CD14-positive monocyte (primary cell): Measurements from ENCODE around the gene PIH1D2. TPM values are rescaled to one million over a fixed set of nuclear protein-coding genes. Genes with fewer than 3 reads are reported as not detected.
A peak's percentile ranks its signal among the peaks of the same experiment; 100 is the strongest.

ENCODE experiments used
- DNase-seq, 3 donors: peaks; one replicate each; pipeline ENCODE4 v3.0.0-alpha.2; 2011 to 2022
- H2AFZ ChIP-seq: 2 replicates; pipeline ENCODE4 v1.6.0; 2012; ENCODE audit warnings: mild to moderate bottlenecking, low read depth, low read length, inconsistent platforms; ENCODE audit not compliant: insufficient read depth, poor library complexity, severe bottlenecking
- H3K27ac ChIP-seq, 2 donors: 1 replicate in 1 of 2; 2 replicates in 1 of 2; pipeline ENCODE4 v1.5.1; 2012 to 2013; ENCODE audit warnings: low read length in 2 of 2, control low read depth in 1 of 2, inconsistent platforms in 1 of 2, low read depth in 1 of 2, mild to moderate bottlenecking in 1 of 2
- H3K27me3 ChIP-seq, 2 donors: one replicate each; pipeline versions ENCODE4 v1.6.0 to v1.6.1; 2011 to 2013; ENCODE audit warnings: low read length in 2 of 2; ENCODE audit not compliant: control insufficient read depth in 2 of 2, insufficient read depth in 2 of 2
- H3K36me3 ChIP-seq, 2 donors: replicated peaks in 1 of 2; 1 replicate in 1 of 2; 2 replicates in 1 of 2; pipeline versions ENCODE4 v1.5.1 to v1.6.1; 2012 to 2013; ENCODE audit warnings: low read length in 2 of 2, control low read depth in 1 of 2, inconsistent platforms in 1 of 2, mild to moderate bottlenecking in 1 of 2; ENCODE audit not compliant: insufficient read depth in 2 of 2, control insufficient read depth in 1 of 2
- H3K4me1 ChIP-seq, 2 donors: 1 replicate in 1 of 2; 2 replicates in 1 of 2; pipeline versions ENCODE4 v1.5.1 to v1.6.1; 2012 to 2013; ENCODE audit warnings: low read length in 2 of 2, control low read depth in 1 of 2, inconsistent platforms in 1 of 2, mild to moderate bottlenecking in 1 of 2, moderate library complexity in 1 of 2; ENCODE audit not compliant: insufficient read depth in 2 of 2, control insufficient read depth in 1 of 2
- H3K4me2 ChIP-seq: replicated peaks from 2 replicates; pipeline ENCODE3; 2012; ENCODE audit warnings: low read length, moderate library complexity, mild to moderate bottlenecking; ENCODE audit not compliant: poor library complexity, severe bottlenecking; ENCODE audit errors: extremely low read depth
- H3K4me3 ChIP-seq, 3 experiments: fragments of 200-600 bp in 1 of 3; sonication (generic) in 1 of 3; replicated peaks in 1 of 3; 1 replicate in 2 of 3; 2 replicates in 1 of 3; pipeline ENCODE4 v1.5.1; 2011 to 2013; ENCODE audit warnings: low read length in 3 of 3, mild to moderate bottlenecking in 3 of 3, control low read depth in 2 of 3, low read depth in 2 of 3, inconsistent platforms in 1 of 3, moderate library complexity in 1 of 3
- H3K79me2 ChIP-seq: 2 replicates; pipeline ENCODE4 v1.6.0; 2012; ENCODE audit warnings: mild to moderate bottlenecking, control low read depth, inconsistent platforms, low read length, moderate library complexity; ENCODE audit not compliant: insufficient read depth
- H3K9ac ChIP-seq: 2 replicates; pipeline ENCODE4 v1.6.0; 2017; ENCODE audit warnings: low read length, mild to moderate bottlenecking; ENCODE audit not compliant: insufficient read depth, poor library complexity, severe bottlenecking
- H3K9me3 ChIP-seq, 2 donors: replicated peaks in 1 of 2; 1 replicate in 1 of 2; 2 replicates in 1 of 2; pipeline versions ENCODE4 v1.5.1 to v1.6.1; 2012 to 2013; ENCODE audit warnings: low read length in 2 of 2, control low read depth in 1 of 2; ENCODE audit not compliant: control insufficient read depth in 1 of 2, insufficient read depth in 1 of 2
- H4K20me1 ChIP-seq: 2 replicates; pipeline ENCODE4 v1.6.0; 2012; ENCODE audit warnings: mild to moderate bottlenecking, low read length, control low read depth, moderate library complexity; ENCODE audit not compliant: insufficient read depth
- H3K27ac Mint-ChIP-seq, 7 donors: one replicate each; pipeline ENCODE4 v1.8.0; 2020; ENCODE audit warnings: mild to moderate bottlenecking in 7 of 7, mixed read lengths in 7 of 7, moderate library complexity in 6 of 7, inconsistent platforms in 2 of 7
- H3K27me3 Mint-ChIP-seq, 3 donors: one replicate each; pipeline ENCODE4 v1.8.0; 2021 to 2022; ENCODE audit warnings: low read depth in 3 of 3, mild to moderate bottlenecking in 3 of 3, mixed read lengths in 3 of 3, moderate library complexity in 3 of 3, inconsistent platforms in 1 of 3
- H3K36me3 Mint-ChIP-seq, 2 donors: one replicate each; pipeline ENCODE4 v1.8.0; 2020; ENCODE audit warnings: mixed read lengths in 2 of 2, inconsistent platforms in 1 of 2, mild to moderate bottlenecking in 1 of 2
- H3K4me1 Mint-ChIP-seq: one replicate; pipeline ENCODE4 v1.8.0; 2020; ENCODE audit warnings: mild to moderate bottlenecking, mixed read lengths
- H3K4me3 Mint-ChIP-seq, 2 donors: one replicate each; pipeline ENCODE4 v1.8.0; 2020; ENCODE audit warnings: mild to moderate bottlenecking in 2 of 2, mixed read lengths in 2 of 2, moderate library complexity in 1 of 2
- H3K9me3 Mint-ChIP-seq, 7 donors: one replicate each; pipeline ENCODE4 v1.8.0; 2020 to 2022; ENCODE audit warnings: mixed read lengths in 7 of 7, mild to moderate bottlenecking in 6 of 7, moderate library complexity in 6 of 7, inconsistent platforms in 2 of 7
- CTCF ChIP-seq: fragments of 200-600 bp; IDR thresholded peaks from one replicate; pipeline ENCODE4 v1.8.0; 2022; ENCODE audit warnings: antibody characterized with exemption, mild to moderate bottlenecking
- WGBS: methylation state at CpG from one replicate; pipeline ENCODE4 v1.1.5; 2013; ENCODE audit warnings: missing lambda C conversion rate; ENCODE audit not compliant: insufficient coverage; 5-methylcytosine and 5-hydroxymethylcytosine counted together
- intact Hi-C, 2 donors: fragments of 100-400 bp; cut with micrococcal nuclease; formaldehyde crosslinking; loops; one replicate each; pipeline versions ENCODE4 v1.15.0 to v1.15.1; 2023
- polyA minus RNA-seq: library from RNA; depleted of rRNA, polyadenylated mRNA; stranded (reverse); fragments of >200 nt; gene quantifications from 2 replicates; pipeline ENCODE4 v1.2.3, GENCODE V29; 2012
- polyA plus RNA-seq, 3 donors: library from polyadenylated mRNA; depleted of rRNA in 1 of 3; unstranded in 2 of 3; stranded (reverse) in 1 of 3; fragments of 300-500 nt in 2 of 3; fragments of >200 nt in 1 of 3; fragmentation: Illumina TruSeq in 2 of 3; gene quantifications; 1 replicate in 2 of 3; 2 replicates in 1 of 3; pipeline ENCODE4 v1.2.3, GENCODE V29; 2012 to 2021
- total RNA-seq, 12 experiments: library from RNA in 1 of 12; stranded (reverse) in 1 of 12; fragments of 120-200 nt in 1 of 12; gene quantifications; one replicate each; pipeline ENCODE4 v1.2.4 and lab custom pipeline; 2013 to 2026; ENCODE audit warnings: mixed read lengths in 6 of 12, inconsistent platforms in 1 of 12

Gene PIH1D2, protein sequence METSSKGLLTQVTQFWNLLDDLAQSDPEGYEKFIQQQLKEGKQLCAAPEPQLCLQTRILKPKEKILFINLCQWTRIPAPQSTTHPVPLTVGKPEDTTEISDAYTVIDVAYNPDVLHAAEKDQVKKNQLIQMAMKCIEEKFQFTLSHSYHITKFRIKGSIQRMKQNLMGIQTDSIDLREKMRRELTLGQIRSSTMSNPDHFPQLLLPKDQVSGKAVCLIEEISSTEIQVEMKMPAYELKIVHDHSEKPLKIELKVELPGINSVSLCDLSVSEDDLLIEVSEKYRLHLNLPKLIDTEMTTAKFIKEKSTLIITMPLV
- 0.19 TPM for total RNA-seq (2013)
- polyA plus RNA-seq (not detected), polyA minus RNA-seq (not detected in 2 replicates), total RNA-seq (lab: John Stamatoyannopoulos, UW) (0.12 to 2.2 (median 0.70) reads per million in 11 experiments)

GRCh38 chr11:112073941-112074811 is at the start of gene PIH1D2, which contains the start of gene NKAPD1:
TSS of gene PIH1D2 (minus strand) at chr11:112074017. CDS start at chr11:112073174, 843 bp downstream.
TSS of gene NKAPD1 (plus strand) at chr11:112074299. CDS start at chr11:112075575, 1,276 bp downstream.
- under 1% methylated on average over 26 of the region's 43 CpGs for WGBS
- Histone ChIP-seq H3K79me2 (peaks cover 34% of the 10 kb centered on the region), H2AFZ (peak within 1 kb of the TSS; percentile 98), H3K4me1 (peaks cover 12 to 20% of the 10 kb centered on the region in 2 donors), H3K9me3 (no peaks in the 10 kb centered on the region), H3K4me2 (peak within 1 kb of the TSS; percentile 98), H3K9ac (peak within 1 kb of the TSS; percentile 75), H3K36me3 (peaks cover 24 to 37% of the 10 kb centered on the region in 2 donors), H4K20me1 (no peaks in the 10 kb centered on the region), H3K4me3 (peak within 1 kb of the TSS; percentile 59 to 96 (median 73)), H3K27me3 (no peaks in the 10 kb centered on the region), H3K27ac (peak within 1 kb of the TSS; percentile 78 to 91)
- H3K27me3 Mint-ChIP-seq, result no peaks in the 10 kb centered on the region
- peak within 1 kb of the TSS; percentile 94 to 100 (median 99) for H3K27ac Mint-ChIP-seq
- H3K4me3 Mint-ChIP-seq, result peak within 1 kb of the TSS; percentile 92 to 98
- peaks cover 28 to 32% of the 10 kb centered on the region in 2 donors for H3K36me3 Mint-ChIP-seq
- no peaks in the 10 kb centered on the region for H3K9me3 Mint-ChIP-seq
- no peak for TF ChIP-seq CTCF
- intact Hi-C loops, result loop anchor here (2.0 to 10.0 kb wide), 2 partner anchors 13 to 199 kb away; partner anchors contain the start of genes ALG9 (in 2 of the 2), CFAP68 (in 2 of the 2), FDXACB1 (in 2 of the 2) and SDHD (in 1 of the 2)
- peak; percentile 84 to 87 (median 85) for DNase-seq
- peaks cover 21% of the 10 kb centered on the region for H3K4me1 Mint-ChIP-seq

DNA sequence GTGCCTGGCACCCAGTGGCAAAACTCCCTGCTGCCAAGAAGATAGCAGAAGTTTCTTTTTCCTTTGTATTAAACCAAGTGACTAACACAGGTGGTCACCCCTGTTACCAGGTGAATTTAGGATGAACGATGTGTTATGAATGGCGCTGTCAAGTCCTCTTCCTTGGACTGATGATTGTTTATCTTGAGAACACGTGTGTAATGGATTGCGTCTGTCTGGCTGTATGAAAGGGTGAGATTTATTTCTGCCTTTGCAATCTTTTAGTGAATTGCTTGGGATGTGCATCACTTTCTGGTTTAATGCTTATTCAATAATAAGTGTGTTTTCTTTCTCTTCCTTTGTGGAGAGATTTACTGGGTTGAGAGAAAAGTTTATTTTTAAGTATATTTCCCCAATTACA is 49.3 kb upstream of the PIH1D2 start:
- H3K4me1 ChIP-seq, result peaks cover 22 to 29% of the 10 kb centered on the region in 2 donors
- 100% methylated on average over 4 of the region's 4 CpGs for WGBS
- Mint-ChIP-seq H3K36me3 (peaks cover 3 to 8% of the 10 kb centered on the region in 2 donors), H3K27ac (peak overlapping the region in 1 of 7 donors; percentile 18), H3K4me3 (no peak overlapping the region), H3K4me1 (peaks cover 28% of the 10 kb centered on the region), H3K9me3 (no peaks in the 10 kb centered on the region), H3K27me3 (no peaks in the 10 kb centered on the region)
- H3K9ac ChIP-seq, result no peak overlapping the region
- no peak for TF ChIP-seq CTCF
- H3K27me3 ChIP-seq, result no peaks in the 10 kb centered on the region
- DNase-seq, result no peak
- no peaks in the 10 kb centered on the region for H3K9me3 ChIP-seq
- H3K27ac ChIP-seq, result no peak overlapping the region
- intact Hi-C loops, result loop anchor here (5.0 kb wide), 1 partner anchor 34 kb away; no protein-coding TSS in a partner anchor
- H3K4me2 ChIP-seq, result no peak overlapping the region
- no peak overlapping the region for H3K4me3 ChIP-seq
- no peaks in the 10 kb centered on the region for H3K79me2 ChIP-seq
- no peaks in the 10 kb centered on the region for H3K36me3 ChIP-seq
- no peak overlapping the region for H2AFZ ChIP-seq
- no peaks in the 10 kb centered on the region for H4K20me1 ChIP-seq
